ENCODE results near the gene PRDM10. TPM values are rescaled to one million over a fixed set of nuclear protein-coding genes. Genes with fewer than 3 reads are reported as not detected.
A peak's percentile ranks its signal among the peaks of the same experiment; 100 is the strongest.
"Not testable (repeated sequence)": the region's sequence is repeated elsewhere in the genome, so short reads cannot be mapped to it uniquely, and the experiment has no call there.

The PRDM10 gene
- total RNA-seq, 1 donor from 2014 or later: 3.6 TPM

DNA sequence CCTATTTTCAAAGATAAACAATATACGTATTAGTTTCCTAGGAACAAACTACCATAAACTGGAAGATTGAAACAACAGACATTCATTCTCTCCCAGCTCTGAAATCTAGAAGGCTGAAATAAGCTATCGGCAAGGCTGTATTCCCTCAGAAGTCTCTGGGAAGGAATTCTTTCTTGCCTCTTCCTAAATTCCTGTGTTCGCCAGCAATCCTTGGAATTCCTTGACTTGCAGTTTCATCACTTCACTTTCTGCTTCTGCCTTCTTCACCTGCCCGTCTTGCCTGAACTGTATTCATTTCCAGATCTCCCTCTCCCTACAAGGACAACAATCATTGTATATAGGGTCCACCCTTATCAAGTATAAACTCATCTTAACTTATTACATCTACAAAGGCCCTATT lies 17.7 kb upstream of the PRDM10 start:
- no peak for DNase-seq (ENCODE audit: low read depth in 2 of 2)

- not testable (repeated sequence) for DNase-seq (ENCODE audit: low read depth in 2 of 2)
Measured at GRCh38 chr11:130015846-130016245, 13.2 kb upstream of the PRDM10 start.

DNA sequence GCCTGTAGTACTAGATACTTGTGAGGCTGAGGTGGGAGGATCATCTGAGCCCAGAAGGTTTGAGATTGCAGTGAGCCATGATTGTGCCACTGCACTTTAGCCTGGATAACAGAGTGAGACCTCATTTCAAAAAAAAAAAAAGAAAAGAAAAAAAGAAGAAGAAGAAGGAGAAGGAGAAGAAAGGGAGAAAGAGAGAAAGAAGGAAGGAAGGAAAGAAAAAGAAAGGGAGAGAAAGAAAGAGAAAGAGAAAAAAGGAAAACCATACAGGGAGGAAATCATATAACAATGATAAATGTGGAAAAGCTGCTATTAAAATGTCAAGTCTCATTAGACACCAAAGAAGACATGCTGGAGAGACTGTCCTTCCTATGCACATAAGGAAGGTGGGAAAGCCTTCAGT lies 5.7 kb upstream of the PRDM10 start:
- DNase-seq (ENCODE audit: low read depth in 2 of 2): no peak

- DNase-seq (ENCODE audit: low read depth in 2 of 2): no peak
Measured at GRCh38 chr11:130006929-130007328, 4.3 kb upstream of the PRDM10 start.

- DNase-seq (ENCODE audit: low read depth in 2 of 2): no peak
Measured at GRCh38 chr11:130003717-130004001, 1.0 kb upstream of the PRDM10 start.

- peak; percentile 96 to 98 for DNase-seq (ENCODE audit: low read depth in 2 of 2)
Measured at GRCh38 chr11:130002846-130003716, 446 bp upstream of the PRDM10 start.

DNA sequence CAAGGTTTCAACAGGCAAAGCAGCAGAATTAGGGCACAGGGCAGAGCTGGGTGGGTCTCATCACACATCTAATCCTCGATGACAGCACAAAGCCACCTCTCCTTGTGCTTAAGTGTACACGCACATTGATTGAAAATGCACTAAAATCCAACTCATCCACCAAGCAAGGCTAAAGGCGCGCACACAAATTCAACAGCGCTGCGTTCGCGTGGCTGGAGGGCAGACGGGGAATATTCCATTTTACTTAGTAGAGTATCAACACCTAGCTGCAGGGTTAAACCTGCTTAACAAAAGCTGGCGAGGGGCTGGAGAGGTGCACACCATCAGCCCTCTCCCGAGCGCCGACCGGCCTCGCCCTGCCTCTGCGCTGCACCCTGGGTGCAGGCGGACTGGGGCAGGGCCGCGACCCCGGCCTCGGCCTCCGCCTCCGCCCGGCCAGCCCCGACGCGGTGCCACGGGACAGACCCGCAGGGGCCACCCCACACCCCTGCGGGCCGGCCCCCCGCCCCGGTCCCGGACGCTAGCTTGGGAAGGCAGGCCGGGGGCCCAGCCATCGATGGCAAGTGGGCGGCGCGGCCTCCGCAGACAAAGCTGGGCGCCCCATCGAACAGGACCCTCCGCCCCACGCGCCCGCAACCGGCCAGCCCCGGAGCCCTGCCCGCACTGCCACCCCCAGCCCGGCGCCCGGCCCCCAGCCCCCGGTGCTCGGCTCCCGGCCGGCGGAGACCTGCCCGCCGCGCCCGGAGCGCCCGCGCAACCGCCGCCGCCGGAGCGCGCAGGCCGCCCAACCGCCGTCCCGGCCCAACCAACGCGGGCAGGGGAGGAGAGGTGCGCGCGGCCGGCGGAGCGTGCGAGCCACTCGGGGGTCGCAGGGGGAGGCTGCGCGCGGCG lies 929 bp downstream of the PRDM10 start:
- DNase-seq (ENCODE audit: low read depth in 2 of 2): peak in 1 of 2 donors; percentile 35

DNA sequence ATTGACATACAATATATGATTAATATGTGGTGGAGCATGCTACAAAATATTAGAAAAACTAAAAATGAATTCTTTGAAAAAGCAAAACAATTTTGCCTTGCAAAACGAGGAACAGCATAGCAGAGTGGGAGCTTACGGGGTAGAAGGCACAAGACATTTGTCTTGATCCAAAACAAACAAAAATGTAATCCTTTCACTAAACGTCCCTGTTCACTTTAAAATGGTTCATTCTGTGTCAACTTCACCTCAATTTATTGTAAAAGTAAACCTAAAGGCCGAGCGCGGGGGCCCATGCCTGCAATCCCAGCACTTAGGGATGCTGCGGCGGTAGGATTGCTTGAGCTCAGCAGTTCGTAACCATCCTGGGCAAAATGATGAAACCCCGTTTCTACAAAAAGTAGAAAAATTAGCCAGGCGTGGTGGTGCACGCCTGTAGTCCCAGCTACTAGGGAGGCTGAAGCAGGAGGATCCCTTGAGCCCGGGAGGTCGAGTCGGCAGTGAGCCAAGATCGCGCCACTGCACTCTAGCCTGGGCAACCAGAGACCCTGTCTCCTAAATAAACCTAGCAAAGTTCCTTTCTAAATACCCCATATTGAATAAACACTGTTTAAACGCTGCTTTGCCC lies 2.0 kb downstream of the PRDM10 start:
- no peak for DNase-seq (ENCODE audit: low read depth in 2 of 2)

DNA sequence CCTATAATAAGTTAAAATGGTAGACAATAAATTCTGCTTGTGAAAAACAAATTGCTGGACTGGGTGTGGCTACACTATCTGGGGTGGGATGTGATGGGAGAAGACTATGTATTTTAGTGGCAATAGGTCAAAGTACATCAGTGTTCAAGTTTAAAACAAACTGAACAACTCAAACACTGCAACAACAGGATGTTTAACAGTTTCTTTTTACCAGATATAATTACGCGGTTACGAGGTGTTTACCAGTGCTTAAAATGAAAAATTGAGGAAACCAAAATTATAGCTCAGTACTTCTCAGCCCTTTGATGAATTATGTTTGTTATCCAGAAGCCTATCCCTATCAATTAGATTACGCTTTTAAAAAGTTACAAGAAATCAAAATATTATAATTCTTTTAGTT lies 3.2 kb downstream of the PRDM10 start:
- no peak for DNase-seq (ENCODE audit: low read depth in 2 of 2)

GRCh38 chr11:129998905-129999304 lies 3.7 kb downstream of the PRDM10 start:
- no peak for DNase-seq (ENCODE audit: low read depth in 2 of 2)

GRCh38 chr11:129998107-129998506 lies 4.5 kb downstream of the PRDM10 start:
- no peak for DNase-seq (ENCODE audit: low read depth in 2 of 2)

DNA sequence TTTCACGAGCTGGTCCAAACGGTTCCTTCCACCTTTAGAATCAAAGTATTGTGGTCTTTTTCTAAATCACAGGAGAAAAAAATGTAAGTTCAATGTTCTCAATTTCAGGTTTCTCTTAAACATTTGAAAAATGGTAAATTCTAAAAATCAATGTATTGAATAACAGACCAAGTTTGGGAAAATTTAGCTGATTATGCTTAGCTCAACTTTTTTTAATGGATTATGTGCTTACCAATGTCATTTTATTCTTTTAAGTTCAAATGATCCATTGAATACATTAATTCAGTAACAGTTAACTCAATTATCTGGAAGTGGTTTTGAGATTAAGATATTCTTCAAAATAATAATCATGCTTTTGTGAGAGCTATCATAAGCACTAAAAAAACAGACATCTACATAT lies 5.1 kb downstream of the PRDM10 start:
- no peak for DNase-seq (ENCODE audit: low read depth in 2 of 2)

DNA sequence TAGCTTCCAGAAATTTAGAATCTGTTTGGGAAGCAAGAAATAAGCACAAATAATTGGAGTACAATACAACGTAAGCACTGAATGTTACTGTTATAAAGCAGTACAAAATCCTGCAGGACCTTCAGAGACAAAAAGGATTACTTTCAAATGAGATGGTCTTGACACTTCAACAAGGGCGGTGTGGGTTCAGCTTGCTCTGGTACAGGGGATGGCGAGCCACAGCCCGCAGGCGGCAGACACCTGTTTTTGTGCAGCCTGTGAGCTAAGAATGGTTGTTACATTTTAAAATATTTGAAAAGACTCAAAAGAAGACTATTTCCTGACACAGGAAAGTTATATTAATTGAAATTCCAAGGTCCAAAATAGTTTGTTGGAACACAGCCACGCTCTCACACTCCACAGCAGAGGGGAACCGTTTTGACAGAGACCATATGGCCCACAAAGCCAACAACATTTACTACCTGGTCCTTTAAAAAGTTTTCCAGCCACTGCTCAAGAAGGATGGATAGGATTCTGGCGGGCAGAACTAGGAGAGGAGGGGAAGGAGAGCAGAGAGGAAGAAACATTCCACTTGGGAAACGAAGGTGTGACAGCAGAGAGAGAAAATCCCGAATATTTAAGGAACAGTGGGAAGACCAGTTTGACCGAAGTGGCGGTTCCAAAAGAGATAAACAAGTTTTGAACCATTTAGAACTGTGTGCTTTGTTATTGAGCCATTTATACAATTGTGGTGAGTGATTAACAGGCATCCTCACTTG lies 6.3 kb downstream of the PRDM10 start:
- DNase-seq (ENCODE audit: low read depth in 2 of 2): no peak

- DNase-seq (ENCODE audit: low read depth in 2 of 2): no peak
Measured at GRCh38 chr11:129995163-129995562, 7.5 kb downstream of the PRDM10 start.

- peak; percentile 42 to 56 for DNase-seq (ENCODE audit: low read depth in 2 of 2)
Measured at GRCh38 chr11:129992161-129992944, 10.3 kb downstream of the PRDM10 start.

GRCh38 chr11:129989149-129989813 lies 13.4 kb downstream of the PRDM10 start:
- DNase-seq (ENCODE audit: low read depth in 2 of 2): no peak

GRCh38 chr11:129987950-129988349 lies 14.7 kb downstream of the PRDM10 start:
- DNase-seq (ENCODE audit: low read depth in 2 of 2): no peak

DNA sequence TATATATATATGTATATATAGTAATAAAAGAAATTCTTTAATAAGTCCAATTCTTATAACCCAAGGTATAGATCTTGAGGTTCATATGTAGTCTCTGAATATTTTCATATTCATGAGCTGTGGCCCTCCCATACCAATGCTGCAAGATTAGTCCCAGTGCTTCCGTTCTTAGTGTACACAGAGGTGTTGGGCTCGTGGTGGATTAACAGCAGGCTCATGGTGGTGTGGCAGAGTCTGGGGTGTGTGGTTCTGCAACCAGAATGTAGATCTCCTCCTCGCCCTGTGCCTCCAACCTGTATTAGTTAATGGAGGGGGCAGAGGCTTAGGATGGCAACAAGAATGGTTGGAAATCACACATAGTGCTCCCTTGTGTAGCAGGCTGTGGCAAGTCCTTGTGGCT lies 16.8 kb downstream of the PRDM10 start:
- DNase-seq (ENCODE audit: low read depth in 2 of 2): no peak

DNA sequence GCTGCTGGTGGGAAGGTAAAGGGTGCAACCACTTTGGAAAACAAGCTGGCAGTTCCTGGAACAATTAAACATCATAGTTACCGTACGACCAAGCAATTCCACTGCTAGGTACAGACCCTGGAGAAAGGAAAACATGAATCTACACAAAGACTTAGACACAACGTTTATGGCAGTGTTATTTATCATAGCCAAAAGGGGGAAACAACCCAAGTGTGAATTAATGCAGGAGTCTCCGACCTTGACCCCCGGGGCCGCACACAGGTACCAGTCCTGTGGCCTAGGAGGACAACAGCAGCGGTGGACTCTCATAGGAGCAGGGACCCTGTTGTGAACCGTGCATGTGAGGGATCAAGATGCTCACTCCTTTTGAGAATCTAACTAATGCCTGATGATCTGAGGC lies 22.5 kb downstream of the PRDM10 start:
- DNase-seq (ENCODE audit: low read depth in 2 of 2): no peak

GRCh38 chr11:129979046-129979605 lies 23.5 kb downstream of the PRDM10 start:
- no peak for DNase-seq (ENCODE audit: low read depth in 2 of 2)
